Kidney tubule cell (primary cell): ENCODE results near the gene TTLL11.
"Not testable (repeated sequence)": the region's sequence is repeated elsewhere in the genome, so short reads cannot be mapped to it uniquely, and the experiment has no call there.

Source experiments
- DNase-seq: peaks from one replicate; pipeline ENCODE4 v3.0.0-alpha.2; 2018; ENCODE audit warnings: low spot score

The TTLL11 gene

GRCh38 chr9:121902461-121903135 is 190.5 kb downstream of the TTLL11 start:
- DNase-seq: peak; percentile 14

- no peak for DNase-seq
Measured at GRCh38 chr9:121901616-121902015, 191.5 kb downstream of the TTLL11 start.

GRCh38 chr9:121900163-121900562 is 192.9 kb downstream of the TTLL11 start:
- no peak for DNase-seq

- DNase-seq: no peak
Measured at GRCh38 chr9:121898856-121899255, 194.3 kb downstream of the TTLL11 start.

- no peak for DNase-seq
Measured at GRCh38 chr9:121897140-121897539, 196.0 kb downstream of the TTLL11 start.

- no peak for DNase-seq
Measured at GRCh38 chr9:121896545-121896943, 196.6 kb downstream of the TTLL11 start.

- peak; percentile 47 for DNase-seq
Measured at GRCh38 chr9:121895818-121896544, 197.1 kb downstream of the TTLL11 start.

- no peak for DNase-seq
Measured at GRCh38 chr9:121895358-121895757, 197.8 kb downstream of the TTLL11 start.

- not testable (repeated sequence) for DNase-seq
Measured at GRCh38 chr9:121894380-121894779, 198.7 kb downstream of the TTLL11 start.

GRCh38 chr9:121893786-121894185 is 199.3 kb downstream of the TTLL11 start:
- no peak for DNase-seq

- DNase-seq: no peak
Measured at GRCh38 chr9:121892706-121893105, 200.4 kb downstream of the TTLL11 start.

GRCh38 chr9:121890746-121891145 is 202.4 kb downstream of the TTLL11 start:
- no peak for DNase-seq

- peak; percentile 56 for DNase-seq
Measured at GRCh38 chr9:121889990-121890563, 203.0 kb downstream of the TTLL11 start.

- peak; percentile 78 for DNase-seq
Measured at GRCh38 chr9:121888438-121888775, 204.7 kb downstream of the TTLL11 start.

- DNase-seq: no peak
Measured at GRCh38 chr9:121887553-121888437, 205.3 kb downstream of the TTLL11 start.

GRCh38 chr9:121886759-121887485 is 206.2 kb downstream of the TTLL11 start:
- peak; percentile 33 for DNase-seq

- peak; percentile 67 for DNase-seq
Measured at GRCh38 chr9:121885345-121885901, 207.7 kb downstream of the TTLL11 start.

GRCh38 chr9:121884057-121884541 is 209.0 kb downstream of the TTLL11 start:
- peak; percentile 62 for DNase-seq

- DNase-seq: peak; percentile 75
Measured at GRCh38 chr9:121883281-121884056, 209.6 kb downstream of the TTLL11 start.

GRCh38 chr9:121881920-121882500 is 211.1 kb downstream of the TTLL11 start:
- no peak for DNase-seq
